GM23338 (cell line): Measurements from ENCODE around the gene CANX. TPM values are rescaled to one million over a fixed set of nuclear protein-coding genes. Genes with fewer than 3 reads are reported as not detected.
A peak's percentile ranks its signal among the peaks of the same experiment; 100 is the strongest.

ENCODE experiments used
- ATAC-seq: fragments of 200-7000 bp; cut with Tn5 transposase; 3 replicates; pipeline ENCODE4 v1.9.1; 2020
- DNase-seq: peaks from one replicate; pipeline ENCODE4 v3.0.0-alpha.2; 2015; ENCODE audit warnings: low spot score
- H2AFZ ChIP-seq: fragments of 200-600 bp; sonication (generic); 2 replicates; pipeline ENCODE4 v1.8.0; 2016; ENCODE audit warnings: antibody characterized with exemption, mild to moderate bottlenecking, moderate library complexity
- H3F3A ChIP-seq: fragments of 200-600 bp; sonication (generic); replicated peaks from 2 replicates; pipeline ENCODE4 v1.8.0; 2017; ENCODE audit warnings: antibody characterized with exemption, mixed run types, low read depth
- H3K27ac ChIP-seq: fragments of 200-600 bp; sonication (generic); 2 replicates; pipeline ENCODE4 v1.6.1; 2016; ENCODE audit warnings: low read depth
- H3K27me3 ChIP-seq: fragments of 200-600 bp; sonication (generic); 2 replicates; pipeline ENCODE4 v1.8.0; 2016; ENCODE audit warnings: mild to moderate bottlenecking, mixed run types, moderate library complexity; ENCODE audit not compliant: insufficient read depth
- H3K36me3 ChIP-seq: fragments of 200-600 bp; sonication (generic); 2 replicates; pipeline ENCODE4 v1.8.0; 2016; ENCODE audit warnings: mild to moderate bottlenecking; ENCODE audit not compliant: insufficient read depth
- H3K4me1 ChIP-seq: fragments of 200-600 bp; sonication (generic); 2 replicates; pipeline ENCODE4 v1.8.0; 2016; ENCODE audit warnings: mild to moderate bottlenecking, moderate library complexity; ENCODE audit not compliant: insufficient read depth
- H3K4me2 ChIP-seq: fragments of 200-600 bp; sonication (generic); 2 replicates; pipeline ENCODE4 v1.7.1; 2017; ENCODE audit warnings: mixed run types
- H3K4me3 ChIP-seq: fragments of 200-600 bp; sonication (generic); 2 replicates; pipeline ENCODE4 v1.6.1; 2016; ENCODE audit warnings: mixed run types
- H3K79me2 ChIP-seq: fragments of 200-600 bp; sonication (generic); replicated peaks from 2 replicates; pipeline ENCODE4 v1.8.0; 2017; ENCODE audit warnings: mild to moderate bottlenecking; ENCODE audit not compliant: insufficient read depth
- H3K9me2 ChIP-seq: fragments of 200-600 bp; sonication (generic); 2 replicates; pipeline ENCODE4 v1.8.0; 2017; ENCODE audit not compliant: insufficient read depth
- H4K20me1 ChIP-seq: fragments of 200-600 bp; sonication (generic); replicated peaks from 2 replicates; pipeline ENCODE4 v1.8.0; 2017; ENCODE audit warnings: mild to moderate bottlenecking; ENCODE audit not compliant: insufficient read depth
- H3K27ac Mint-ChIP-seq: 2 replicates; pipeline ENCODE4 v1.8.0; 2020; ENCODE audit warnings: inconsistent platforms, mild to moderate bottlenecking, moderate library complexity, mixed read lengths
- H3K27me3 Mint-ChIP-seq: 3 replicates; pipeline ENCODE4 v1.8.0; 2022; ENCODE audit warnings: low read depth, mild to moderate bottlenecking, moderate library complexity, mixed read lengths, inconsistent platforms; ENCODE audit not compliant: insufficient read depth, poor library complexity
- H3K36me3 Mint-ChIP-seq: 3 replicates; pipeline ENCODE4 v1.8.0; 2021; ENCODE audit warnings: low read depth, mild to moderate bottlenecking, inconsistent platforms, moderate library complexity, mixed read lengths
- H3K4me1 Mint-ChIP-seq: 3 replicates; pipeline ENCODE4 v1.8.0; 2020; ENCODE audit warnings: mild to moderate bottlenecking, inconsistent platforms, mixed read lengths
- H3K4me3 Mint-ChIP-seq: 3 replicates; pipeline ENCODE4 v1.8.0; 2021; ENCODE audit warnings: moderate library complexity, mild to moderate bottlenecking, inconsistent platforms, mixed read lengths
- H3K9me3 Mint-ChIP-seq: 3 replicates; pipeline ENCODE4 v1.8.0; 2020; ENCODE audit warnings: moderate library complexity, mild to moderate bottlenecking, inconsistent platforms, mixed read lengths
- CREB1 ChIP-seq: fragments of 250-450 bp; sonication (Bioruptor Pico); IDR thresholded peaks from 2 replicates; pipeline ENCODE4 v1.5.0; 2020; ENCODE audit warnings: low read depth, mild to moderate bottlenecking, moderate library complexity
- EZH2 ChIP-seq: fragments of 200-600 bp; sonication (generic); IDR thresholded peaks from one replicate; pipeline ENCODE4 v1.8.0; 2017; ENCODE audit warnings: antibody characterized with exemption, mild to moderate bottlenecking, low read depth; ENCODE audit not compliant: unreplicated experiment
- EZH2phosphoT487 ChIP-seq: fragments of 200-600 bp; sonication (generic); IDR thresholded peaks from one replicate; pipeline ENCODE4 v1.8.1; 2018; ENCODE audit warnings: antibody characterized with exemption; ENCODE audit not compliant: unreplicated experiment
- JUNB ChIP-seq: IDR thresholded peaks from one replicate; pipeline ENCODE4 v1.6.1; 2016; ENCODE audit warnings: antibody characterized with exemption; ENCODE audit not compliant: unreplicated experiment
- NANOG ChIP-seq: IDR thresholded peaks from 2 replicates; pipeline ENCODE4 v1.6.1; 2016; ENCODE audit warnings: antibody characterized with exemption, borderline replicate concordance
- POLR2AphosphoS5 ChIP-seq: IDR thresholded peaks from 2 replicates; pipeline ENCODE4 v1.6.1; 2016; ENCODE audit warnings: antibody characterized with exemption, low read depth
- STAT1 ChIP-seq: IDR thresholded peaks from one replicate; pipeline ENCODE4 v1.6.1; 2016; ENCODE audit warnings: antibody characterized with exemption; ENCODE audit not compliant: unreplicated experiment
- ZNF114 ChIP-seq: fragments of 250-450 bp; sonication (Bioruptor Pico); IDR thresholded peaks from 2 replicates; pipeline ENCODE4 v1.5.0; 2020; ENCODE audit warnings: mild to moderate bottlenecking, moderate library complexity
- ZNF331 ChIP-seq: fragments of 250-450 bp; sonication (Bioruptor Pico); IDR thresholded peaks from 2 replicates; pipeline ENCODE4 v1.5.0; 2020; ENCODE audit warnings: low read depth, mild to moderate bottlenecking, moderate library complexity
- polyA plus RNA-seq: library from polyadenylated mRNA; unstranded; fragments of >200 nt; fragmentation: Nextera tagmentation; extraction: Ambion mirVana; gene quantifications from 2 replicates; pipeline ENCODE4 v1.2.1, GENCODE V29; 2016
- total RNA-seq: library from RNA; depleted of rRNA; stranded (reverse); fragments of >200 nt; shearing (Covaris generic); gene quantifications from 2 replicates; pipeline ENCODE4 v1.2.3, GENCODE V29; 2014
- TF ChIP-seq, protein P1 (sequence below), 2 experiments: fragments of 200-600 bp in 1 of 2; sonication (generic) in 1 of 2; conservative IDR thresholded peaks; 2 replicates each; pipeline versions ENCODE4 v1.5.1 to v1.6.1; 2016 to 2017; ENCODE audit warnings: antibody characterized with exemption in 2 of 2, low read depth in 2 of 2, mild to moderate bottlenecking in 2 of 2, moderate library complexity in 1 of 2
- TF ChIP-seq, protein P2 (sequence below): IDR thresholded peaks from one replicate; pipeline ENCODE4 v1.6.1; 2018; ENCODE audit warnings: antibody characterized with exemption; ENCODE audit not compliant: unreplicated experiment
- TF ChIP-seq, protein P3 (sequence below): IDR thresholded peaks from 2 replicates; pipeline ENCODE4 v1.6.1; 2016; ENCODE audit warnings: antibody characterized with exemption

The CANX gene
- total and polyA plus RNA-seq, 2 experiments from 2014 or later, result 177 to 530 TPM

DNA sequence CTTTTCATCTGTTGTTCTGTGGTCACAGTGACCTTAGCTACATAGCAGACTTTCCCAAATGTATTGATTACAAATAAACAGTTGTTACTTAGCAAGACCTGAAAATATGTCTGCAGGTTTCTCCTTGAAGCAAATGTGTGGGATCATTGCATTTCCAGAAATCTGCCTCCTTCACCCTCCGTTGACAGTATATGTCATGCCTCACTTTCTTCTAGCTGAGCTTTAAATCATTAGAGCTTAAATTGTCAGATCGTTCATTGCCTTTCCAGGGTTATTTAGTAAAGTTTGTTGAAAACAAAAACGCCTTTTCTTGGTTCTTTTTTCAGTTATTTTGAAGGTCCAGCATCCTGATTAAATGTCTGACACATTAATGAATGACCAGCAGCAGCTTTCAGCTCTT, 31.6 kb downstream of the CANX start:
- Histone ChIP-seq H3K4me3 (no peak overlapping the region), H3K27ac (peak overlapping the region; percentile 57), H3K27me3 (no peaks in the 10 kb centered on the region), H2AFZ (no peak overlapping the region), H3K4me2 (no peak overlapping the region), H4K20me1 (peaks cover 17% of the 10 kb centered on the region; the same call in 1 of the 2 replicates), H3K4me1 (peaks cover 11% of the 10 kb centered on the region; the same call in 1 of the 2 replicates), H3K9me2 (no peaks in the 10 kb centered on the region), H3F3A (peaks cover 37% of the 10 kb centered on the region), H3K36me3 (peaks cover 41% of the 10 kb centered on the region), H3K79me2 (peaks cover 21% of the 10 kb centered on the region)
- TF ChIP-seq, protein P1, sequence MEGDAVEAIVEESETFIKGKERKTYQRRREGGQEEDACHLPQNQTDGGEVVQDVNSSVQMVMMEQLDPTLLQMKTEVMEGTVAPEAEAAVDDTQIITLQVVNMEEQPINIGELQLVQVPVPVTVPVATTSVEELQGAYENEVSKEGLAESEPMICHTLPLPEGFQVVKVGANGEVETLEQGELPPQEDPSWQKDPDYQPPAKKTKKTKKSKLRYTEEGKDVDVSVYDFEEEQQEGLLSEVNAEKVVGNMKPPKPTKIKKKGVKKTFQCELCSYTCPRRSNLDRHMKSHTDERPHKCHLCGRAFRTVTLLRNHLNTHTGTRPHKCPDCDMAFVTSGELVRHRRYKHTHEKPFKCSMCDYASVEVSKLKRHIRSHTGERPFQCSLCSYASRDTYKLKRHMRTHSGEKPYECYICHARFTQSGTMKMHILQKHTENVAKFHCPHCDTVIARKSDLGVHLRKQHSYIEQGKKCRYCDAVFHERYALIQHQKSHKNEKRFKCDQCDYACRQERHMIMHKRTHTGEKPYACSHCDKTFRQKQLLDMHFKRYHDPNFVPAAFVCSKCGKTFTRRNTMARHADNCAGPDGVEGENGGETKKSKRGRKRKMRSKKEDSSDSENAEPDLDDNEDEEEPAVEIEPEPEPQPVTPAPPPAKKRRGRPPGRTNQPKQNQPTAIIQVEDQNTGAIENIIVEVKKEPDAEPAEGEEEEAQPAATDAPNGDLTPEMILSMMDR (conservative IDR thresholded peaks at IDR 0.05; ENCODE audit: low read depth in 2 of 2), result no peak
- TF ChIP-seq NANOG (no peak), ZNF331 (no peak), STAT1 (no peak), CREB1 (CRISPR knock-in tag) (no peak), POLR2AphosphoS5 (no peak)
- TF ChIP-seq, protein P2, sequence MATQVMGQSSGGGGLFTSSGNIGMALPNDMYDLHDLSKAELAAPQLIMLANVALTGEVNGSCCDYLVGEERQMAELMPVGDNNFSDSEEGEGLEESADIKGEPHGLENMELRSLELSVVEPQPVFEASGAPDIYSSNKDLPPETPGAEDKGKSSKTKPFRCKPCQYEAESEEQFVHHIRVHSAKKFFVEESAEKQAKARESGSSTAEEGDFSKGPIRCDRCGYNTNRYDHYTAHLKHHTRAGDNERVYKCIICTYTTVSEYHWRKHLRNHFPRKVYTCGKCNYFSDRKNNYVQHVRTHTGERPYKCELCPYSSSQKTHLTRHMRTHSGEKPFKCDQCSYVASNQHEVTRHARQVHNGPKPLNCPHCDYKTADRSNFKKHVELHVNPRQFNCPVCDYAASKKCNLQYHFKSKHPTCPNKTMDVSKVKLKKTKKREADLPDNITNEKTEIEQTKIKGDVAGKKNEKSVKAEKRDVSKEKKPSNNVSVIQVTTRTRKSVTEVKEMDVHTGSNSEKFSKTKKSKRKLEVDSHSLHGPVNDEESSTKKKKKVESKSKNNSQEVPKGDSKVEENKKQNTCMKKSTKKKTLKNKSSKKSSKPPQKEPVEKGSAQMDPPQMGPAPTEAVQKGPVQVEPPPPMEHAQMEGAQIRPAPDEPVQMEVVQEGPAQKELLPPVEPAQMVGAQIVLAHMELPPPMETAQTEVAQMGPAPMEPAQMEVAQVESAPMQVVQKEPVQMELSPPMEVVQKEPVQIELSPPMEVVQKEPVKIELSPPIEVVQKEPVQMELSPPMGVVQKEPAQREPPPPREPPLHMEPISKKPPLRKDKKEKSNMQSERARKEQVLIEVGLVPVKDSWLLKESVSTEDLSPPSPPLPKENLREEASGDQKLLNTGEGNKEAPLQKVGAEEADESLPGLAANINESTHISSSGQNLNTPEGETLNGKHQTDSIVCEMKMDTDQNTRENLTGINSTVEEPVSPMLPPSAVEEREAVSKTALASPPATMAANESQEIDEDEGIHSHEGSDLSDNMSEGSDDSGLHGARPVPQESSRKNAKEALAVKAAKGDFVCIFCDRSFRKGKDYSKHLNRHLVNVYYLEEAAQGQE, result no peak
- Mint-ChIP-seq H3K4me3 (no peak overlapping the region), H3K4me1 (peaks cover 18% of the 10 kb centered on the region), H3K27ac (no peak overlapping the region), H3K36me3 (peaks cover 59% of the 10 kb centered on the region), H3K9me3 (no peaks in the 10 kb centered on the region), H3K27me3 (peaks cover 13% of the 10 kb centered on the region)
- no peak for DNase-seq
- no peak for ATAC-seq

DNA sequence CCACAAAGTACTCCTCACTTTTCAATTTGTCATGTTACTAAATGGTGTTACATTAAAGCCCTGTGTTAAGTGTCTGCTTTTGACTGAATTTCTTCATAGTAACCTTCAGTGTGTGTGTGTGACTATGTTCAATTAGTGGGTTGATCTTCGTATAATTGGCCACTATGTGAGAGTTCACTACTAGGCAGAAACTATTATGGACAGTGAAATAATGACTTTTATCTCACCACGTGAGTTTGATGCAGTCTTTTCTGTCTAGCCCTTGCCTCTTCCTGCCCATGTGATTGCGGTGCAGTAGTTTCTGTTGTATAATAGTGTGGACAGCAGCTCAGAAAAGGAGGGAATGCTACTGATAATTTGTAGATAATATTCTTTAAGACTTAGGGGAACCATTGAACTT, 32.1 kb downstream of the CANX start:
- H3K79me2 ChIP-seq, result peaks cover 26% of the 10 kb centered on the region
- peaks cover 37% of the 10 kb centered on the region for H3F3A ChIP-seq
- ATAC-seq, result no peak
- no peaks in the 10 kb centered on the region for H3K27me3 ChIP-seq
- H3K4me2 ChIP-seq, result no peak overlapping the region
- peaks cover 11% of the 10 kb centered on the region; the same call in 1 of the 2 replicates for H3K4me1 ChIP-seq
- peak overlapping the region; percentile 57 for H3K27ac ChIP-seq
- H3K27me3 Mint-ChIP-seq, result peaks cover 13% of the 10 kb centered on the region
- no peak overlapping the region for H3K4me3 Mint-ChIP-seq
- peaks cover 56% of the 10 kb centered on the region for H3K36me3 Mint-ChIP-seq
- H3K9me3 Mint-ChIP-seq, result no peaks in the 10 kb centered on the region
- H3K4me1 Mint-ChIP-seq, result peaks cover 18% of the 10 kb centered on the region
- TF ChIP-seq, protein P2, result no peak
- TF ChIP-seq CREB1 (CRISPR knock-in tag) (no peak), NANOG (no peak), ZNF114 (CRISPR knock-in tag) (no peak), ZNF331 (no peak), POLR2AphosphoS5 (no peak), EZH2 (no peak), EZH2phosphoT487 (no peak), JUNB (no peak), STAT1 (no peak)
- TF ChIP-seq, protein P3, sequence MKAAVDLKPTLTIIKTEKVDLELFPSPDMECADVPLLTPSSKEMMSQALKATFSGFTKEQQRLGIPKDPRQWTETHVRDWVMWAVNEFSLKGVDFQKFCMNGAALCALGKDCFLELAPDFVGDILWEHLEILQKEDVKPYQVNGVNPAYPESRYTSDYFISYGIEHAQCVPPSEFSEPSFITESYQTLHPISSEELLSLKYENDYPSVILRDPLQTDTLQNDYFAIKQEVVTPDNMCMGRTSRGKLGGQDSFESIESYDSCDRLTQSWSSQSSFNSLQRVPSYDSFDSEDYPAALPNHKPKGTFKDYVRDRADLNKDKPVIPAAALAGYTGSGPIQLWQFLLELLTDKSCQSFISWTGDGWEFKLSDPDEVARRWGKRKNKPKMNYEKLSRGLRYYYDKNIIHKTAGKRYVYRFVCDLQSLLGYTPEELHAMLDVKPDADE, result no peak
- peaks cover 20% of the 10 kb centered on the region for H4K20me1 ChIP-seq
- DNase-seq, result no peak
- H3K36me3 ChIP-seq, result peaks cover 37% of the 10 kb centered on the region
- H2AFZ ChIP-seq, result no peak overlapping the region
- H3K9me2 ChIP-seq, result no peaks in the 10 kb centered on the region
- H3K4me3 ChIP-seq, result no peak overlapping the region
- no peak overlapping the region for H3K27ac Mint-ChIP-seq
